Measurements from ENCODE around the gene LSM8.
"Not testable (repeated sequence)": the region's sequence is repeated elsewhere in the genome, so short reads cannot be mapped to it uniquely, and the experiment has no call there.

Gene LSM8
- 75.7 to 106 reads per million in 2 experiments for total RNA-seq

DNA sequence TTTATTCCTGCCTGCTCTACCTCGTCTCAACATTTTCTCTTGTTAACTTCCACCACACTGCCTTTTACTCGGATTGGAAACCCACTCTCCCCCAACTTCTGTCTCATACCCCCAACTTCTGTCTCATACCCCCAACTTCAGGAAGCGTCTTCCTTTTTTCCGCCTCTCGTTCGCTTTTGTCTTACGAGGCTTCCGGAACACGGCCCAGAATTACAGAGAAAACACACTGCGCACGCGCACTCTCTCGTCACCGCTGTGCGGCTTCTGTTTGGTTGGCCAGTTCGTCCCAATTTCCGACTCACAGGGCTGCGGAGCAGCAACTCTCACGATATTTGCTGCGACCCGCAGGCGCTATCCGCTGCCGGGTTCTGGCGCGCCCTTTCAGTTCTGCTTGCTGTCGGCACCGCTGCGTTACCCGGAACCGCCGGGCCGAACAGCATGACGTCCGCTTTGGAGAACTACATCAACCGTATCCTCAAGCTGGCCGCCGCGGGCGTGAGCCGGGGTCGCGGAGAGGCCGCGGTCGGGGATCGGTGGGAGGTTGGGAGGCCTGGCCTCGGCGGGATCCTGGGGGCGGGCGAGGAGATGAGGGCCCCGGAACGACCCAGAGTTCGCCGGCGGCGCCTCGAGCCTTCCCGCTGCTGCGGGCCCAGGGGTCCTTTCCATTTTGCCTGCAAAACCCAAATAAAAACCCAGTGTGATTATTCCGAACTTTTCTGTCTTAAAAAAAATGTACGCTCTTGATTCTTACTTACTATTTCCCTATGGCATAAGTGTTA lies at the start of gene LSM8:
LSM8 (plus strand) TSS at position 379 of the 779 bp plus-strand sequence; CDS start at position 439, 60 bp downstream.
- peak; percentile 96 for DNase-seq (ENCODE audit: low read depth)

DNA sequence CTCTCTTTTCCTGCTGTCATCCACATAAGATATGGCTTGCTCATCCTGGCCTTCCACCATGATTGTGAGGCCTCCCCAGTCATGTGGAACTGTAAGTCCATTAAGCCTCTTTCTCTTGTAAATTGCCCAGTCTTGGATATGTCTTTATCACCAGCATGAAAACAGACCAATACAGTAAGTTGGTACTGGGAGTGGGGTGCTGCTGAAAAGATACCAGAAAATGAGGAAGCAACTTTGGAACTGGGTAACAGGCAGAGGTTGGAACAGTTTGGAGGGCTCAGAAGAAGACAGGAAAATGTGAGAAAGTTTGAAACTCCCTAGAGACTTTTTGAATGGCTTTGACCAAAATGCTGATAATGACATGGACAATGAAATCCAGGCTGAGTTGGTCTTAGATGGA lies 49.5 kb upstream of the LSM8 start:
- not testable (repeated sequence) for DNase-seq (ENCODE audit: low read depth)

DNA sequence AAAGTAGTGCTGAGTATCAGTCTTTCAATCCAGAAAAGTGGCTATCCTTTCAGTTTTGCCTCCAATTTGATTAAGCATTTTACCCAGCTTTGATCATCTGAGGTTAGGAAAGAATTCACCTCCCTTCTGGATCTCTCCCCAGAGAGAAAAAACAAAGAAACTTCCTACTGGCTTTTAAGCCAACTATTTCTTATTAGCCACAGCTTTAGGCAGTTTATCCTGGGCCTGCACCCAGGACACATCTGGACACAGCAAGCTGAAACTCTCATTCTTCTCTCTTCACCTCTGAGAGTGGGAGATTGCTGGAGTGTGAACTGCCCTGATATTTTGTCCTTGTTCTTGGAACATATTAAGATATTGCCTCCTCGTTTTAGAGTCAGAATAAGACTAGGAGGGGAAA lies 43.5 kb upstream of the LSM8 start:
- no peak for DNase-seq (ENCODE audit: low read depth)

DNA sequence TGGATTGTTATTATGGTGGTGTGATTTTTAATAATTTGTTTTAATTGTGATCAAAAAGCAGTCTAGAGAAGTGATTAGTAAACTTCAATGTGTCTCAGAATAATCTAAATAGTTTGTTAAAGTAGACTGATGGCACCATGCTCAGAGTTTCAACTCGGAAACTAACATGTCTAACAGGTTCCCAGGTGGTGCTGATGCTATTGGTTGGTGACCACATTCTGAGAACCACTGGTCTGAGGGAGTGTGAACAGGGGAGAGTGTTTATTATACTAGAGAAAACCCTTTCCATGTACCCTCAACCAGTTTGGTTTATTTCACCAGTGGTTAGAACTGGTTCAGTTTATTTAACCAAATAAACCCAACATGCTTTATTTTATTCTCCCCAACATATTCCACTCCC lies 42.0 kb upstream of the LSM8 start:
- DNase-seq (ENCODE audit: low read depth): no peak

DNA sequence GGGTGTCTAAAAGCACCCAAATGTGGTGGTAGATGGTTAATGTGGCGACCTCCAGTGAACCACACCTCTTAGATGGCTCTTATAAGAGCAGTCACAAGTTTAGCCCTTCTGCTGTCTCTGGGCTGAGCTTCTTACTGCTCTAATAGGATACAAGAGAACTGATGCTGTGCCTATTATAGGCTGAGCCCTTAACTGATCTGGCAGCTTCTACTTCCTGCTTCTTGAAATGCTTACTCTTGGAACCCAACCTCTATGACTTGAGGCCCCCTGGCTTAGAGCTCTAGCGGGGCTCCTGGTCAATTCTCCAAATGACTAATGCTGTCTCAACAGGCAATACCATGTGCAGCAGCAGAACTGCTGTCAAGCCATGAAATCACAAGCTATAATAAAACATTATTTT lies 35.0 kb upstream of the LSM8 start:
- no peak for DNase-seq (ENCODE audit: low read depth)

GRCh38 chr7:118149394-118149793 lies 34.6 kb upstream of the LSM8 start:
- DNase-seq (ENCODE audit: low read depth): no peak

GRCh38 chr7:118151671-118152070 lies 32.3 kb upstream of the LSM8 start:
- no peak for DNase-seq (ENCODE audit: low read depth)

- DNase-seq (ENCODE audit: low read depth): no peak
Measured at GRCh38 chr7:118152149-118152548, 31.8 kb upstream of the LSM8 start.

- no peak for DNase-seq (ENCODE audit: low read depth)
Measured at GRCh38 chr7:118152654-118153053, 31.3 kb upstream of the LSM8 start.

DNA sequence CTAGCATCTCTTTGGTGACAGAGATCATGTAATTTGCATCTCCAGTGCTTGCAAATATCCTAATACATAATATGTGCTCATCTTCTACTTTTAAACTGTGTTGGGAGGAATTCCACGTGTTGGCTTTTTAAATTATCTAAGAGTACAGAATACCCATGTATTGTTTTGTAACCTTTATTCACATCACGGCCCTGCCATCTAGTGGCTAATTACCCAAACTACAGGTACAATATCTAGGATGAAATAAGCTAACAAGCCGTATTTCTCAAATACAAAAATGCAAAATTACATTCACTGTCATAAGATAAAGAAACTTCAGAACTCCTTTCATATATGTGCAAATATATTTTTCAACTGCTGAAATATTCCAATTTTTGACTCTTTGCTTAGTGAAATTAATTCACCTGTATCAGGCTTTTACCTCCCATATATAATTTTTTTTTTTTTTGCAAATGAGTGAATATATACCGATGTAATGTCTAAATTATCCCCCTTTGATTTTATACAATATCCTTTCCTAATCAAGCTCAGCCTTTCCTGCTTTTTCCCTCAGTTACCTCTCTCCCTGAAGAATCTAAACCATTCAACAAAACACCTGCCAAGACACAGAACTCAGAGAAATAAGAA lies 30.3 kb upstream of the LSM8 start:
- no peak for DNase-seq (ENCODE audit: low read depth)

DNA sequence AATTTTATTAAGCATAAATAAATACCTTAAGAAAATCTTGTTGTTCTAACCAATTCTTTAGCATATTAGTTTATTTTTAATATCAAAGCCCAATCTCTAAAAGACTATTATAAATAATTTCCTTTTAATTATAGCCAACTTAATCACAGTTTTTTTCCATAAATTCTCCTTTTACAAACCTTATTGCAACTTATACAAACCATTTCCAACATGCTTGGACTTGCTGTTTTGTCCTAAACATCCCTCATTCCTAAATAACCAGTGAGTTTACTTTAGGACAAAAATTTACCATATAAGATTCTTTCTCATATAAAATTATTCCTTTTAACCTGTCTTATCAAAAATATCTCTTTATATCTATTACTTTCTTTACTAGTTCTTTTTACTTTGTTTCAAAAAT lies 25.2 kb upstream of the LSM8 start:
- DNase-seq (ENCODE audit: low read depth): no peak

GRCh38 chr7:118169146-118169545 lies 14.8 kb upstream of the LSM8 start:
- DNase-seq (ENCODE audit: low read depth): no peak

- DNase-seq (ENCODE audit: low read depth): no peak
Measured at GRCh38 chr7:118175740-118176139, 8.2 kb upstream of the LSM8 start.

DNA sequence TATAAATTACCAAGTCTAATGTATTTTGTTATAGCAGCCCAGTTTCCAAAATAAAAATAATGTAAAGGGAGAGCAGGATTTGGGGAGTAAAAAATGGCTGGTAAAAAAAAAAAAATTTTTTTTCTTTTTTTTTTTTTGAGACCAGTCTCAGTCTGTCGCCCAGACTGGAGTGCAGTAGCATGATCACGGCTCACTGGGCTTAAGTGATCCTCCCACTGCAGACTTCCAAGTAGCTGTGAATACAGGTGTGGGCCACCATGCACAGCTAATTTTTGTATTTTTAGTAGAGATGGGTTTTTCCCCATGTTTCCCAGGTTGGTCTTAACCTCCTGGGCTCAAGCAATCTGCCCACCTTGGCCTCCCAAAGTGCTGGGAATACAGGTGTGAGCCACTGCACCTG lies 4.8 kb upstream of the LSM8 start:
- no peak for DNase-seq (ENCODE audit: low read depth)

GRCh38 chr7:118182593-118183427 lies 1.2 kb upstream of the LSM8 start:
- no peak for DNase-seq (ENCODE audit: low read depth)

GRCh38 chr7:118183428-118183785 lies 557 bp upstream of the LSM8 start:
- DNase-seq (ENCODE audit: low read depth): no peak

GRCh38 chr7:118184565-118184940 lies 589 bp downstream of the LSM8 start:
- DNase-seq (ENCODE audit: low read depth): no peak

DNA sequence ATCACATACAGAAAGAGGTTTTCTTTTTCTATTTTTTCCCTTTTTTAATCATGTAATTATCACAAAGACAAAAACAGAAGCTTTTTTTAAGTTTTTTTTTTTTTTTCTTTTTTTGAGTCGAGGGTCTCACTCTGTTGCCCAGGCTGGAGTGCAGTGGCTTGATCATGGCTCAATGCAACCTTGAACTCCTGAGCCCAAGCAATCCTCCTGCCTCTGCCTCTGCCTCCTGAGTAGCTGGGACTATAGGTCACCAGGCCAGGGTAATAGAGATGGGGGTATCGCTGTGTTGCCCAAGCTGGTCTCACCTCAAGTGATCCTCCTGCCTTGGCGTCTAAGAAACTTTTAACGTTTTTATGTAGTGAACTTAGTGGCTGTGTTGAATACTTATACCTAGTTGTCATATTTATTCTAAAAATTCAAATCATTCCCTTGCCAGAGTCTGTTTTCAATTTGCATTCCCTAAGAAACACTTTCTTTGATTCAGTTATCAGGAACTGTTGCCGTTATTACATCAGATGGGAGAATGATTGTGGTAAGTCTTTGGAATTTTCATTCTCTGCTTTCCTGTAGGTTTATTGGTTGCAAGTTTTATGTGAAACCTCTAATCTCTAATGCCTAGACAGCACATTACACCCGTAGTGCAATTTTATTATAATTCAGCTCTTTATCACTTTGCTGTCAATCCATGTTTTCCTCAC lies 1.3 kb downstream of the LSM8 start:
- no peak for DNase-seq (ENCODE audit: low read depth)

GRCh38 chr7:118186501-118186900 lies 2.5 kb downstream of the LSM8 start:
- DNase-seq (ENCODE audit: low read depth): no peak

GRCh38 chr7:118194571-118194970 lies 10.6 kb downstream of the LSM8 start:
- no peak for DNase-seq (ENCODE audit: low read depth)

DNA sequence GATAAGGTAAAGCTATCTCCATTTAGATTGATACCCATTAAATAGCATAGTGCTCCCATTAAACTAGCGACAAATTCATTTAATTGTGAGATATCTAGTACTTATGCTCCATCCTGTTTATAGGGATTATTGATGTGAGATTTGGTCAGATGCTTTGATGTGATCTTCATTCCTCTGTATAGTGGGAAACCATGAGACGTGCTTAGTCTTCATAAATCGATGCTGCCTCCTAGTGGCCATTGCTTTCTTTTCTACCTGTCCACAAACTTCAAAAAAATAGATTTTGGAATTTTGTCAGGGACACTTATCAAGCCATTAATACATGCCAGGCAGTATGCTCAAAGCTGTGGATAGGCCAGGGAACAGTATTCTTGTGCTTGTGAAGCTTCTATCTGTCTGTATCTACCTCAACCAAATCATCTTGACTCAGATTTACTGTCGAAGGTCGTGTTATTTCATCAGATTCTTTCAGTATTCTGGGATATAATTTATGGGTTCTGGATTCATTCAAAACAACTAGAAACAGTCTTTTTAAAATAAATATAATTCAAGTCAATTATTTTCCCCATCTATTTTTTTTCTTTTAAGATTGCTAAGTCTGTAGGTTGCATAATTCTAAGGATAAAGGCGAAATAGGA lies 12.0 kb downstream of the LSM8 start:
- DNase-seq (ENCODE audit: low read depth): peak; percentile 33

DNA sequence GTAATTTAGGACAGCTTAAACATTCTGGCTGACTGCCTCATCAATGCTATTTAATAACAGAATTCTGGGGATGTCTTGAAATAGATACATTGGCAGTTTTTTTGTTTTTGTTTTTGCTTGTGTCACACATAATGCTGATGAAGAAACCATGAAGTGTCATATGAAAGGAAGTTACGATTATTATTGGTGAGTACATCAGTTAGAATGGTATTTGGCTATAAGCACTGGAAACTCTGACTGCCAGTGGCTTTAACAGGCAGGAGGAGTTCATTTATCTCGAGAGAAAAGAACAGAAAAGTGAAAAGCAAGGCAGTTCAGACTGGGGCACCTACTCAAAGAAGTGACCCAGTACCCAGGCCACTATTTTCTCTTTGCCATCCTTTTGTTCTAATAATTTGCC lies 18.1 kb downstream of the LSM8 start:
- DNase-seq (ENCODE audit: low read depth): no peak
